ENCODE measurements around the gene ACTN2. TPM values are rescaled to one million over a fixed set of nuclear protein-coding genes. Genes with fewer than 3 reads are reported as not detected.
A peak's percentile ranks its signal among the peaks of the same experiment; 100 is the strongest.
"Not testable (repeated sequence)": the region's sequence is repeated elsewhere in the genome, so short reads cannot be mapped to it uniquely, and the experiment has no call there.

Gene ACTN2
- total RNA-seq: not detected
- long read RNA-seq: 0 reads

DNA sequence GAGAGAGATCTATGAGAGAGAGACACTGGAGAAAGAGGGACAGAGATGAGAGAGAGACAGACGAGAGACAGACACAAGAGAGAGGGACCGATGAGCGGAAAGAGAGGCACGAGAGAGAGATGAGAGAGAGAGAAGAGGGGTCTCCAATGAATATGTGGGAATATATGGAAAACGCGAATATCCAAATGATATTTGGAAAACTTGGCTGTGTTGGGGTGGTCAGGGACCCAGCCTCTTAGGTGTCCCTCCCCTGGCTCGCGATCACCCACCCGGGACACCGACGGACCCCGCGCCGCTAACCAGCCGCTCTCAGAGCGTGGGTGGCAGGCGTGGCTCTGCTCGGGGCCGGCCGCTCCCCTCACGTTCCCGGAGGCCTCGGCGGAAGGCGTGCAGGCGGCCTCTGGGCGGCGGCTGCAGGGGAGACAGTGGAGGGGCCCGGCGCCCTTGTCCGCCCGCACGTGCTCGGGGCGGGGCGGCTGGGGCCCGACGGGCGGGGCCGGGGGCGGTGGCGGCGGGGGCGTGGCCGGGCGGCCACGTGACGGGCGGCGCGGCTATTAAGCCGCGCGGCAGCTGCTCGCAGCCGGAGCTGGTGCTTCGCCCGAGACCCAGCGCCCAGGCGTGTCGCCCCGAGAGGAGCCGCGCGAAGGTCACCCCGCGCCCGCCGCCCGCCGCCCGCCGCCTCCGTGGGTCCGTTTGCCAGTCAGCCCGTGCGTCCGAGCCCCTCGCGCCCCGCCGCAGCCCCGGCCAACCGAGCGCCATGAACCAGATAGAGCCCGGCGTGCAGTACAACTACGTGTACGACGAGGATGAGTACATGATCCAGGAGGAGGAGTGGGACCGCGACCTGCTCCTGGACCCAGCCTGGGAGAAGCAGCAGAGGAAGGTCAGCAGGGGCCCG lies at the start of gene ACTN2:
ACTN2 (plus strand) TSS at position 583 of the 898 bp plus-strand sequence; CDS start at position 758, 175 bp downstream.
- intact Hi-C loops (cut with DNase I, micrococcal nuclease): no loop called here
- ATAC-seq: peak; percentile 92
- peak; percentile 27 to 56 for DNase-seq

- DNase-seq (no peak), ATAC-seq (no peak)
- intact Hi-C loops (cut with DNase I, micrococcal nuclease): no loop called here
Measured at GRCh38 chr1:236638945-236639344, 47.4 kb upstream of the ACTN2 start.

GRCh38 chr1:236639686-236640085 lies 46.6 kb upstream of the ACTN2 start:
- intact Hi-C loops (cut with DNase I, micrococcal nuclease): no loop called here
- DNase-seq (no peak), ATAC-seq (no peak)

DNA sequence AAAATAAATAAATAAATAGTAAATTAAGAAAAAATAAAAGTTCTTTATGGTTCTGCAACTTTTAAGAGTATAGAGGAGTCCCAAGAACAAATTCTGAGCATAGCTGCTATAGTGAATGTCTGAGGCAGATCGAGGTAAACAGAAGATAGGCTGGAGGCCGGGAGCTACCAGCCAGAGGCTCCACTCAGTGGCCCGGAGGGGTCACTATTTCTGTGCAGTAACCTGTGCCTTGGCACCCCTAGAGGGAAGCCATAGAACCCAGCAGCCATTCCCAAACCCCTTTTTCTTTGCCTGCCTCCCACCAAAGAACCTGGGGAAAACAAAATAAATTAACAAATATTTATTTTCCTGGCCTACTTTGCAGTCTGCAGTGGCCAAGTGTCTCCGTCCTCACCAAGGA lies 43.5 kb upstream of the ACTN2 start:
- intact Hi-C loops (cut with DNase I, micrococcal nuclease): no loop called here
- DNase-seq (no peak), ATAC-seq (no peak)

DNA sequence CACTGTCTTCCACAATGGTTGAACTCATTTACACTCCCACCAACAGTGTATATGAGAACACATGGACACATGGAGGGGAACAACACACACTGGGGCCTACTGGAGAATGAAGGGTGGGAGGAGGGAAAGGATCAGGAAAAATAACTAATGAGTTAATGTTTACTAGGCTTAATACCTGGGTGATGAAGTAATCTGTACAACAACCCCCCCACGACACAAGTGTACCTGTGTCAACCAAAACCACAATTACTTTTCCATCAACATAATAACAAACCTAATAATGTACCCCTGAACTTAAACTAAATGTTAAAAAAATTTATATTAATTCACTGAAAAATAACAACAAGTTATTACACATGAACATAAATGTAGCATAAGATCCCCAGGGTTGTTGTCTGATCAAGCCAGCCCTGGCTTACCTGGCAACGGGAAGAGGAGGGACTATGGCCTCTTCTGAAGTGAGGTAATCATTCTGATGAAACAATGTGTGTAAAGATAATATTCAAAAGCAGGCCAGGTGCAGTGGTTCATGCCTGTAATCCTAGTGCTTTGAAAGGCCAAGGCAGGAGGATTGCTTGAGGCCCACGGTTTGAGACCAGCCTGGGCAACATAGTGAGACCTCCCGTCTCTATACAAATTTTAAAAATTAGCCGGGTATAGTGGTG lies 41.2 kb upstream of the ACTN2 start:
- no peak for DNase-seq
- no peak for ATAC-seq
- intact Hi-C loops (cut with DNase I, micrococcal nuclease): no loop called here

GRCh38 chr1:236654511-236654910 lies 31.8 kb upstream of the ACTN2 start:
- intact Hi-C loops (cut with DNase I, micrococcal nuclease): no loop called here
- no peak for DNase-seq
- ATAC-seq: no peak

DNA sequence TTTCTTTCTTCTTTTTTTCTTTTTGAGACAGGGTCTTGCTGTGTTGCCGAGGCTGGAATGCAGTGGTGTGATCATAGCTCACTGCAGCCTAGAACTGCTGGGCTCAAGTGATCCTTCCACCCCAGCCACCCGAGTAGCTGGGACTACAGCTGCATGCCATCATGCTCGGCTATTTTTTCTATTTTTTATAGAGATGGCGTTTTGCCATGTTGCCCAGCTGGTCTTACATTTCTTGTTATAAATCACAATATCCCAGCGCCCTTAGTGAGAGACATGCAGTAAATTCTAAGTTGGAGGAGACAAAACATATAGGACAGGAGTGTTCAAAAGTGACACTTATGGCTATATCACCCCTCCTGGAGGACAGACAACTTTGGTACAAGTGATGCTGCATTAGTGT lies 31.3 kb upstream of the ACTN2 start:
- intact Hi-C loops (cut with DNase I, micrococcal nuclease): no loop called here
- DNase-seq: no peak
- ATAC-seq: no peak

GRCh38 chr1:236657398-236657797 lies 28.9 kb upstream of the ACTN2 start:
- ATAC-seq: no peak
- DNase-seq: no peak
- intact Hi-C loops (cut with DNase I, micrococcal nuclease): no loop called here

- ATAC-seq (no peak), DNase-seq (no peak)
- intact Hi-C loops (cut with DNase I, micrococcal nuclease): no loop called here
Measured at GRCh38 chr1:236659792-236660587, 26.3 kb upstream of the ACTN2 start.

DNA sequence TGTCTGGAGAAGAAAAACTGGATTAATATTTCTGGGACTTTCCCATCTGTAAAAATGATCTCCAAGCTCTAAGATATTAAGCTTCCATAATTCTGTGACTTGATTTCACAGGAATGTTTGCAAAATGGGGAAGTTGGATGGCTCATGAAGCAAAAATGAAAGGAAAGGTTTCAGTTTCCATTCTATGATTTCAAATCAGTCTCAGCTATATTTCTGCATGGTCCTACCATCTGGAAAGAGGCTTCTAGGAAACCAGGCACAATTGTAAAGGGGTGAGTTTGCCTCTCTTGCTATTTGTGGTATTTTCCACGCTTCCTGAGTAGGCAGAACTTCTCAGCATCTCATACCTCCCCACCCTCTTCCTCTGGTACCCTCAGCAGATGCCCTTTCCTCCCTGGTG lies 22.4 kb upstream of the ACTN2 start:
- intact Hi-C loops (cut with DNase I, micrococcal nuclease): no loop called here
- no peak for ATAC-seq
- DNase-seq: no peak

- DNase-seq; ATAC-seq; intact Hi-C loops (cut with DNase I, micrococcal nuclease): not testable (repeated sequence)
Measured at GRCh38 chr1:236668909-236669308, 17.4 kb upstream of the ACTN2 start.

GRCh38 chr1:236670060-236670459 lies 16.2 kb upstream of the ACTN2 start:
- ATAC-seq: no peak
- intact Hi-C loops (cut with DNase I, micrococcal nuclease): no loop called here
- no peak for DNase-seq

DNA sequence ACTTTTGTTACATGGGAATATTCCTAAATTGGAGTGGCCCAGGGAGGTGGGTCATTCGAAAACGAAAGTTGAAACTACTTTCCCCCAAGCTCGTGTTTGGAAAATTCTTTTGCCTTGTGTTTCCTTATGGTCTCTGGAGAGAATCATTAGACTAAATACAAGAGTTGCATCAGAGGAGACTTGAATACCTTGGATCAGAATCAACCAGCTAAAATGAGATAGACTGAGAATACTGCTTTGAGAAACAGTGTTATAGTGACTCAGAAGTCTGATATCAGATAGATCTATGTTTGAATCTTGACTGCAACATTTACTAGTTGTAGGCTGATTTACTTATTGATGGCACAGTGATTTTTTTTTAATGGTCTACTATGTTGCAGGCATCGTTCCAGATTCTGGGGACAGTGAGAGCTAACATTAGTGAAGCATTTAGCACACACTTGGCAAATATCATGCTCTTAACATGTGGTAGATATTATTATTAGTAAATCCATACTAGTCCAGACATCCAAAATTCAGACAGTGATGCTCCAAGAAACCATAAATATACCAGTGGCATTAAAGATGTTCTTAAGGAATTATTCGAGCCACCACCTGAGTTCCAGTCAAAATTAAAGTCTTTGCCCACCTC lies 12.9 kb upstream of the ACTN2 start:
- intact Hi-C loops (cut with DNase I, micrococcal nuclease): no loop called here
- ATAC-seq (no peak), DNase-seq (no peak)

GRCh38 chr1:236677641-236678235 lies 8.6 kb upstream of the ACTN2 start:
- ATAC-seq (no peak), DNase-seq (no peak)
- intact Hi-C loops (cut with DNase I, micrococcal nuclease): no loop called here

- intact Hi-C loops (cut with DNase I, micrococcal nuclease): no loop called here
- no peak for DNase-seq
- ATAC-seq: no peak
Measured at GRCh38 chr1:236681219-236681618, 5.1 kb upstream of the ACTN2 start.

- intact Hi-C loops (cut with DNase I, micrococcal nuclease): no loop called here
- no peak for DNase-seq
- ATAC-seq: no peak
Measured at GRCh38 chr1:236685205-236685916, 938 bp upstream of the ACTN2 start.

- DNase-seq: peak in 1 of 2 donors; percentile 5
- no peak for ATAC-seq
- intact Hi-C loops (cut with DNase I, micrococcal nuclease): no loop called here
Measured at GRCh38 chr1:236686815-236687160, 489 bp downstream of the ACTN2 start.

DNA sequence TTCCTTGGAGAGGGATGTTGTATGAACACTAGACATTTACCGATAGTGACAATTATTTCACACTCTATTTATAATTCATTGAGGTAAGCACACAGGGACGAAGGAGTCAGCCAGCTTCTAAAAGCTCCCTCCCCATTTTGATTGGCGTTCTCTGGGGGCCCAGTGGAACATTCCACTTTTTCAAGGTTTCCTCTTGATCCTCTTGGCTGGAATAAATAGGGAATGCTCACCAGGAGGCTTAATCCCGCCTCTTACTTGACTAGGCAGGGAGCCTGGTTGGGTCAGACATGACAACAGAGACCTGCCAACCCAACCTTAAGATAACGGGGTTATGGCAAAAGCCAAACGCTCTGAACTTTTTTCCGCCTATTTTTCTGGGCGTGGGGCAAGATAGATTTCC lies 974 bp downstream of the ACTN2 start:
- no peak for DNase-seq
- ATAC-seq: no peak
- intact Hi-C loops (cut with DNase I, micrococcal nuclease): no loop called here

All from left colon (tissue), 2 donors.